NK-92 (cell line): ENCODE results near the gene UBE2G1.
"Not testable (repeated sequence)": the region's sequence is repeated elsewhere in the genome, so short reads cannot be mapped to it uniquely, and the experiment has no call there.

Experiments used
- DNase-seq: peaks from one replicate; lab custom pipeline; 2025; ENCODE audit not compliant: unreplicated experiment; lab: John Stamatoyannopoulos, UW

UBE2G1 gene

GRCh38 chr17:4307179-4307930 is 59.1 kb downstream of the UBE2G1 start:
- no peak for DNase-seq

DNA sequence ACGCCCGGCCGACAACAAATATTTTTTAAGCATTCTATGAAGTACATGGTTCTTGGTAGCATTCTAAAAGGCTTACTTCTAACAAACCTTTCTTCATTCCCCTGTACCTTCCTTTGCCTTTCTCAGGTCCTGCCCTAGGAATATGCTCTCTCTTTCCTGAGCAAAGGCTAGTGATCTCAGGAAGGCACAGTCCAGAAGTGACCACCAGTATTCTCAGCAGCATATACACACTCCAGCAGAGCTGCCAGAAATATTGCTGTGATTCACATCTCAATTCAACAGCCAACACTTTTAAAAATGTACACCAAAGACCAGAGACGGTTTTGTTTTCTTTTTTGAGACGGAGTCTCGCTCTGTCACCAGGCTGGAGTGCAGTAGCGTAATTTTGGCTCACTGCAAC is 61.3 kb downstream of the UBE2G1 start:
- DNase-seq: no peak

GRCh38 chr17:4304417-4305027 is 62.0 kb downstream of the UBE2G1 start:
- no peak for DNase-seq

DNA sequence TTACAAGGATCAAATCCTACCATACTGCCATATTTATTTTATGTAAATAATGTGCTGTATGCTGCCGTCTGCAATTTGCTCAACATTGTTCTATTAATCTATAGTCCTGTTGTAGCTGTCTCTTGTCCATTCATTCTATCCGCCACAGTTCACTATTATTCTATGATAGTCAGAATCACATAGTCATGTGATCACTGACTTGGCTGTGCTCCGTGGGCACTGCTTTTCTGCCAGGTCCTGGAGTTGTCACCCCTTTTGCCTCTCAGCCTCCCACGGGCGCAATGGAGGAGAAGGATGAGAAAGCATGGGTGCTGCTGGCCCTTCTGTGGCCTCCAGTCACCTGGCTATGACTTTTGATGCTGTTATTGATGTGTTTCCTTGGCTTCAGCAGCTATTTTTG is 65.4 kb downstream of the UBE2G1 start:
- DNase-seq: no peak

DNA sequence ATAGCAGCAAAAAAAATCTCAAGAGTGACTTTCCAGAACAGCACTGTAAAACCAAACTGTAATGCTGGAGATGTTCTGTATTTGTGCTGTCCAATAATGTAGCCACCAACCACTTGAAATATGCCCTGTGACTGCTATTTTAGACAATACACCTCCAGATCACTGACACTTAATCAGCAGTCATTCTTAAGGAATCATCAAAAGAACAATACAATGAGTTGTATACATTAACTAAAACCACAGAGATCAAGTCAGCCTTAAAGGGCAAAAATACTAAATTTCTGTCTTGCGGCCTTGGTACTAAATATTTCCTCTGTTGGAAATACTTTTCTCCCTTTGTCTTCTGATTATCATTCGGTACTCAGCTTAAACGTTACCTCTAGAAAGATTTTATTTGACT is 69.1 kb downstream of the UBE2G1 start:
- no peak for DNase-seq

- DNase-seq: no peak
Measured at GRCh38 chr17:4295686-4296085, 70.8 kb downstream of the UBE2G1 start.

- DNase-seq: no peak
Measured at GRCh38 chr17:4293572-4293971, 72.9 kb downstream of the UBE2G1 start.

DNA sequence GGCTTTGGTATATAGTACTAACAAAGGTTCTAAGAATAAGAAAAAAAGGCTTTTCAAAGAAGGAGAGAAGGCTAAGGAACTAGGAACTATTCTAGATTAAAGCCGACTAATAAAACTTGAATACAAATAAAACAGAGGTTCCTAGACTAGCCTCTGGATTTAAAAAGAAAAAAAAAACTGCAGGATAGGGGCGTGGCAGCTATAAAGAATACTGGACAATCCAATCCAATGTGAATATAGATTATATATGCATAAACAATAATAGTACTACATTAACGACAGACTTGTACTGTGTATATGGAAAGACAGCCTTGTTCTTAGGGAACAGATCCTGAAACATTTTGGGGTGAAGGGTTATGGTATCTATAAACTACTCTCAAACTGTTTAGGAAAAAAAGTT is 78.8 kb downstream of the UBE2G1 start:
- no peak for DNase-seq

GRCh38 chr17:4276514-4276913 is 90.0 kb downstream of the UBE2G1 start:
- no peak for DNase-seq

DNA sequence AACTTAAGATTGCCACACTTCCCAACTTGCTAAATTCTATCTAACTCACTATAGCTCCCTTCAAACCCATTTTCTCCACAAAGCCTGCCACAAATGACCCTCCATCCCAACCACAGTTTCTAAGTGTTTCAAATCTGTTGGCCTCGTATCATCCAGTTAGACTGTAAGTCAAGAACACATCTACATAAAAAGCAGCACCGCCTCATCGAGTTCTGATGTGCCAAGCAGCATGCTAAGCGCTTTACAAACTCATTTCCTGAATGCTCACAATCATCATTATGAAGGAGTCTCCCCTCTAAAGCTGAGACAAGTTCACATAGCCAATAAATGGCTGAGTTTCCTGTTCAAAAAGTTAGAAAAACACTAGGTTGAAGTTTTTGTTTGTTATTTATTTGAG is 93.5 kb downstream of the UBE2G1 start:
- DNase-seq: no peak

DNA sequence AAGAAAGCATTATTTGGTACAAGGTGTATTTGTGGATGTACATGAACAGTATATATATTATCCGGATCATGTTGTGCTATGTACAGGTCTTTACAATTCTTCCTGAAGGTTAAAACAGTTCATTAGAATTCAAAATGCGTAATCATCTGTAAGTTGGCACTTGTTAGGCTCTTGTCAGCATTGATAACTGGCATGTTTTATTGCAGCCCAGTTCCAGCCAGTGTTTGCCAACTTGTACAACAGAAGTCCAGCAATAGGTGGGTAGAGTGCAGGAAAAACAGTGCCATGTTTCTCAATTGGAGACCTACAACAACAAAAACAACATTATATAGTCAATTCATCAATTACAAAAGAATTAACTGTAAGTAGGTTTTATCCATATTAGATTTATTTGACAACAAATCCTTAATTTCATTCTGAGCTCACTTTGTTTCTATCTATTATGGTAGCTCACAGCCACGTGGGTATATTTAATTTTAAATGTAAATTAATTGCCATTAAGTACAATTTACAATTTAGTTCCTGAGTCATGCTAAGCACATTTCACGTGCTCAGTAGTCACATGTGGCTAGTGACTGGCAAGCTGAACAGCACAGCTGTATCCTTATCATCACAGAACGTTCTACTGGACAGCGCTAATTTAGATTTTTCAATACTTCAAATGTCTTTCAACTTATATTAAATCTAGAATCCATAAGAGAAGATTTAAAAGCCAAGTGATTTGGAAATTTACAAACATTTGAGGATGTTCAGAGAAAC is 94.1 kb downstream of the UBE2G1 start:
- no peak for DNase-seq

GRCh38 chr17:4270736-4271135 is 95.7 kb downstream of the UBE2G1 start:
- no peak for DNase-seq

DNA sequence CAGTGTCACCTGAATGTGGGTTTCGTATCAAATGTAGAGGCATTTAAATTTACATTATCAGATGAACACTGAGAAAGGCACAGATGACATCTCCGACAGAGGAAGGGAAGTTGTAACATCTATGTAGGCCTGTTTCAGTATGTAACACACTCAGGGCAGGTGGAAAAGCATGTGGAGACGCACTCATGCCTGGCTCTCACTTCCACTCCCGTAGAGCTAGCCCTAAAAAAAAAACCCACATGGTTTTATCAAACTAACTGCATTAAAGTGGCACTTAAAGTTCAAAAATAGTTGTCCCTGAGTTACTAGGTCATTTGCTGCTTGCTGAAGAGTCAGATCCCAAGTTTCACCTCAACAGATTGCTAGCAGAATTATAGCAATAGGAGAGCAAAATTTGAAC is 96.6 kb downstream of the UBE2G1 start:
- no peak for DNase-seq

GRCh38 chr17:4267402-4267801 is 99.1 kb downstream of the UBE2G1 start:
- DNase-seq: no peak

DNA sequence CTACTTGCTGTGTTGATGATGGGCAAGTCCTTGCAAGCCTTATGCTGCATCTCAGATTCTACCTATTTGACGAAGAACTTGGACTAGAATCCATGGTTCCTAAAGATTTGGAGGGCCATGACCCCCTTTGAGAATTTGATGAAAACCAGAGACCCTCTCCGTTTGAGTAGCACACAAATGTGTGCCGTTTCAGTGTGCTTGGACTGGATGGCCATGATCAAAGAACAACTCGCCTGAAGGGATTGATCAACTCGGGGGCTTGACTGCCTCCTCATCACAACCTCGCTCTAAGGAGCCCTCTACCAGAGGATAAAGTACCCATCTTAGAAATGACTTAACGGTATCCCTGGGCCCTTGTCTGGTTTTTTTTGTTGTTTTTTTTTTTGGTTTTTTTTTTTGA is 99.9 kb downstream of the UBE2G1 start:
- no peak for DNase-seq

- DNase-seq: peak; percentile 53
Measured at GRCh38 chr17:4263282-4264215, 102.9 kb downstream of the UBE2G1 start, which contains the start of gene ANKFY1. ANKFY1 (minus strand) TSS chr17:4263979; CDS start chr17:4263941, 38 bp downstream.

GRCh38 chr17:4262703-4263102 is 103.8 kb downstream of the UBE2G1 start:
- DNase-seq: no peak

- no peak for DNase-seq
Measured at GRCh38 chr17:4261452-4261851, 105.0 kb downstream of the UBE2G1 start.

- no peak for DNase-seq
Measured at GRCh38 chr17:4258867-4259266, 107.6 kb downstream of the UBE2G1 start.

DNA sequence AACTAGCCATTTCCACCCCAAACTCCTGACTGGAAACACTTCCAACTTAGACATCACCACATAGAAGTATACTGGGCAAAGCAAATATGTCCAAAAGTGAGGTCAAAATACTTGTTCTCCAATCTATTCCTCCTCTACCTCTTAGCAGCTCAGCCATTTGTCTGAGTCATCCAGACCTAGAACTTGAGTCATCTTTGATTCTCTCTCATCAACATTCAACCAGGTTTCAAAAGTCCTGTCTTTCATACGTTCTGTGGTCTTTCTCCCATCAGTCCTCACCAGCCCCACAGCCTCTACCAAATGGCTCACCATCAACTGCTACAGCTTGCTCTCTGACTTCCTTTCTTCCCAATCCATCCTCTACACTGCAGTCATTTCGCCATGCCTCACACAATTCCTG is 109.5 kb downstream of the UBE2G1 start:
- DNase-seq: no peak

DNA sequence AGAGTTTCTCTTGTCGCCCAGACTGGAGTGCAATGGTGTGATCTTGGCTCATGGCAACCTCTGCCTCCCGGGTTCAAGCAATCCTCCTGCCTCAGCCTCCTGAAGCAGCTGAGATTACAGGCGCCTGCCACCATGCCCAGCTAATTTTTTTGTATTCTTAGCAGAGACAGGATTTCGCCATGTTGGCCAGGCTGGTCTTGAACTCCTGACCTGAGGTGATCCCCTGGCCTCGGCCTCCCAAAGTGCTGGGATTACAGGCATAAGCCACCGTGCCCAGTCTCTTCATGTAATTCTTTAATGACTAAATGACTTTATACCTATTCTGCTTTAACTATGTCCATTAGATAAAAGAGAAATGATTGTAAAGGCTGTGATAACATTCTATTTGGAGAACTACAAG is 111.2 kb downstream of the UBE2G1 start:
- not testable (repeated sequence) for DNase-seq
